GM21717 (cell line): ENCODE results near the gene TTC4.

Source experiments
- ATAC-seq: cut with Tn5 transposase; IDR thresholded peaks from one replicate; pipeline ENCODE4 v1.9.1; 2021; ENCODE audit warnings: mild to moderate bottlenecking, moderate library complexity; ENCODE audit not compliant: unreplicated experiment

The TTC4 gene

DNA sequence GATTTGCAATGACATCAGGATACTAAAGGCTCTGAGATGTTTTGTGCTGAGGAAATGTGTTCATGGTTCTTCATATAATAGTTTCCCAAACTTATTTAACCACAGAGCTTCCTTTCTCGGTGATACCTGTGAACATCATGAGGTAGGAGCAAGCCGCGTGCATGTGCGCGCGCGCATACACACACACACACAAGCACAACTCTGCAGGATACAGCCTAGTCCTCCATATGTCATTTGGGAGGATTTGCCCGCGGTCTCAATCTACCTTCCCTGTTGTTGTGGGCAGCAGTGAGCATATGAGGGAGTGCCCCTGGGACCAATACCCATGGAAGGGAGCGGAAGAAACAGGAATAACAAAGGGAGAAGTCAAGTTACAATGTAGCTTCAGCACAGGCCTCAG, 12.2 kb upstream of the TTC4 start:
- no peak for ATAC-seq

DNA sequence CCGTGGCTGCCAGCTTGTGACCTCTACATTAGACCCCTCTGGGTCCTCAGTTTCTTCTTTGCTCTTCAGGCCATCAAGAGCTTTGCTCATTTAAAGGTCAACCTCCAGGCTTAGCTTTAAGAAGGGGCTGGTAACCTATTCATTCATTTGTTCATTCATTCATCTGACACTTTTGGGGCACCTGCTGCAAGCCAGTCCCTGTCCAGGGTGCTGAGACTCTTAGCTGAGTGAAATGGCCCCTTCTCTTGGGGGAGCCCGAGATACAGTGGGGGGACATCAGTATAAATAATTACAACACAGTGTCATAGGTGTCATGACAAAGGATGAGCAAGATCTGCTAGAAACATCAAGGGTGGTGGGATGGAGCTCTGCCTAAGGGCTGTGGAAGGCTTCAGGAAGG, 10.5 kb upstream of the TTC4 start:
- no peak for ATAC-seq

DNA sequence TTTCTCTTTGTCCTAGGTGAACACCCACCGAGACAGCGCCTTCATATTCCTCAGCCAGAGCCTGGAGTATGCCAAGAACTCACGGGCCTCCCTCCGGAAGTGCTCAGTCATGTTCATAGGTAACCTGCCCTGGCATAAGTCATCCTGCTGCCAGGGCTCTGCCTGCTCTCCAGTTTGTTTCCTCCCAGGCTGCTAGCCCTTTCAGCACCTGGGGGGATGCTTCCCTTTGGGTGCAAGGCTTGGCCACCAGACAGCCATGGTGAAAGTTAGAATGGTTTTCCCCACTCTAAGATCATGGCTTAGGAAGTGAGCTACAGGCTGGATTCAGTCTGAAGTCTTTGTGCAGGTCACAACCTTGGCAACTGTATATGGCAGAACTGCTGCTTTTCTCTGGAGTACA, 9.2 kb upstream of the TTC4 start:
- no peak for ATAC-seq

DNA sequence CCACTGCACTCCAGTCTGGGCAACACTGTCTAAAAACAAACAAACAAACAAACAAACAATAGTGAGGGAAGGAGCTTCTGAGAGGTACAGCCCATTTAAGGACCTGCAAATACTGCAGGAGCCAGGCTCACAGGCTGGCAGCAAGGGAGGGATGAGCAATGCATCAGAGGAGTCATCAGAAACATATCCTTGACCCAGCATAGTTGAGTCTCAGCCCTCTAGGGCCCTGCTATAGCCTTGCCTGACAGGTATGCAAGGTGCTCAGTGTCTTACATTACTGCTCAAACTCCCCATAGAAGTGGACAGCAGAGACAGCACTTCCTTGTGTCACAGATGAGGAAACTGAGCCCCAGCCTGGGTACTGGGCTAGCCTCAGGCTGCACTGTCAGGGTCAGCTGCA, 7.3 kb upstream of the TTC4 start:
- no peak for ATAC-seq

DNA sequence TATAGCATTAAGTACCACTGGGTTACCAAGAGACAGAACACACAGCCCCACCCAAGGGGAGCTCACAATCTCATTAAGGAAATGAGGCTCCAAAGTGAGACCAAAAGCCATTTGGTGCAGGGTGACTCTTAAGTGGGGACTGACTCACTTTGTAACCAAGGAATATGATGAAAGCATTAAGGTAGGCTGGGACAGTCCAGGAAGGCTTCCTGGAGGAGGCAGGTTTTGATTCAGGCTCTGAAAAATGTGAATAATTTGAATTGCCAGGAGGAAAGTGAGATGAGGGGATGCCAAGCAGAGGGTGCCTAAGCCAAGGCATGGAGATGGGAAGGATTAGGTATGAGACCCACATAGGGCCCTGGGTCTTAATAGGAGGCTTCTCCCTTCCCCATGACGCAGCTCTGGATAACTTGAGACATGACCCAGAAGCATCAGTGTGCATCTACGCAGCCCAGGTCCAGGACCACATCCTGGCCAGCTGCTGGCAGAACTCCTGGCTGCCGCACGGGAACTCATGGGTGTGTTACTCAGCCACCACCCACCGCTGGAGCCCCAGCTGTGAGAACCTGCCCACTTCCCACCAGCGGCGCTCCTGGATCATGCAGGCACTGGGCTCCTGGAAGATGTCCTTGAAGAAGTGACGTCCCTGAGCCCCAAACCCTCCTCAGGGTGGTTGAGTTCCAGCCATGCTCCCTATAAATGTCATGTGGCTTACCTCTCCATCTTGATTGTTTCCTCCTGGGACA, 5.9 kb upstream of the TTC4 start:
- no peak for ATAC-seq

DNA sequence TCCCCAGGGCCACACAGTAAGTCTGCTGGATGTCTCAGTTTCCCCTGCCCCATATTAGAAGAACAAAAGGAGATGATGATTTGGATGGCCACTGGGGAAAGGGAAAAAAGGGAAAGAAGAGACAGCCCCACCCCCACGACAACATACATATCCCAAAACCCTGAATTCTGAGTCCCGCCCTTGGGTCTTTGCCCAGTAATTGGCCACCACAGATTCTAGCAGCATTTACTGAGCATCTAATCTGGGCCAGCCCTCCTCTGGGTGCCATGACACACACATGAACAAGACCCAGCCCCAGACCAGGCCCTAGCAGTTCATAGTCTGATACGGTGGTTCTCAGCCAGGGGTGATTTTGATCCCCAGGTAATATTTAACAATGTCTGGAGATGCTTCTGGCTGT, 5.2 kb upstream of the TTC4 start:
- ATAC-seq: no peak

DNA sequence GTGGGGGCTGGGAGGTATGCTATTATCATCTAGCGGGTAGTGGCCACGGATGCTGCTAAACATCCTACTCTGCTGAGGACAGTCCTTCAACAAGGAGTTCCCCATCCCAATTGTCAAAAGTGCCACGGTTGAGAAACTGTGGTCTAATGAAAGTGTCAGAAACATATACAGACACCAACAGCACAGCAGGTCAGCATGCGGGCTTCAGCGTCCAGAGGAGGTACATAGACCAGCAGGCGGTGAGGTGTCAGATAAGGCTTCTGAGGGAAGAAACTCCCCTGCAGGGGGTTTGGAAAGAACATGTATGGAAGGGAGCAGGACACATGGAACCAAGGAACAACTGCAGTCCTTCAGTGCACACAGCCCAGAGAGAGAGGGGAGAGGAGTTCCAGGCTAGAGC, 4.8 kb upstream of the TTC4 start:
- no peak for ATAC-seq

DNA sequence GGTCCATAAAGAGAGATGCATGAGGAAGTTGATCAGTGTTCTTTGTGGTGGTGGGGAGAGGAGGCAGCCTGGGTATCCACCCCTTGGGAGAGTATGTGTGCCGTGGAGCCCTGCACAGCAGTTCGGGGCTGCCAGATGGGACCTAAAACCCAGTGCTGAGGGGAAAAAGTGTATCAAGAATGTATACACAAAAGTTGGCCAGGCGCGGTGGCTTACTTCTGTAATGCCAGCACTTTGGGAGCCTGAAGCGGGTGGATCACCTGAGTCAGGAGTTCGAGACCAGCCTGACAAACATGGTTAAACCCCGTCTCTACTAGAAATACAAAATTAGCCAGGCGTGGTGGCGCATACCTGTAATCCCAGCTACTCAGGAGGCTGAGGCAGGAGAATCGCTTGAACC, 4.1 kb upstream of the TTC4 start:
- ATAC-seq: no peak

DNA sequence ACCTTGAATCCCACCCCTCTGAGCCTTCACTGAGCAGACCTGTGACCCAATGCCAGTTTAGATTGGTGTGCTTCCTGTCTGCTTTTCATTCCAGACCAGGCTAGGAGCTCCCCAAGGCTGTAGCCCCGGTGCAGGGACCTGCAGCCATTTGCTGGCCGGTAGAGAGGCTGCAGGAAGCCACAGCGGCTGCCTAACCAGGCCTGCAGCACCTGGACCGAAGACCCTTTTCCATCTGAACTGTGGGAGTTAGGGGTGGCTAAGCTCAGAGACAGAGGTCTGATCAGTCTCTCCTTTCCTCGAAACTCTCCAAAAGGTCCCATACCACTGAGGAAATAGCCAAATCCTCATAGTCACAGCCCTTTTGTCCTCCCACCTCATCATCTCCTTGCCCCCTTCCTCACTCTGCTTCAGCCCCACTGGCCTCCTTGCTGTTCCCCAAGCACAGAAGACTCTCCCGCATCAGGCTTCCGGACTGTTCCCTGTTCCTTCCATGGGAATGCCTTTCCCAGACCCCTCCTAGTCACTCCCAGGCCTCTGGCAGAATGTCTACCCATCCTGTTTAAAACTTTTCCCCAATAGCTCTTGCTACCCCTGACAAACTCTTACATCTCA, 674 bp upstream of the TTC4 start:
- ATAC-seq: no peak

DNA sequence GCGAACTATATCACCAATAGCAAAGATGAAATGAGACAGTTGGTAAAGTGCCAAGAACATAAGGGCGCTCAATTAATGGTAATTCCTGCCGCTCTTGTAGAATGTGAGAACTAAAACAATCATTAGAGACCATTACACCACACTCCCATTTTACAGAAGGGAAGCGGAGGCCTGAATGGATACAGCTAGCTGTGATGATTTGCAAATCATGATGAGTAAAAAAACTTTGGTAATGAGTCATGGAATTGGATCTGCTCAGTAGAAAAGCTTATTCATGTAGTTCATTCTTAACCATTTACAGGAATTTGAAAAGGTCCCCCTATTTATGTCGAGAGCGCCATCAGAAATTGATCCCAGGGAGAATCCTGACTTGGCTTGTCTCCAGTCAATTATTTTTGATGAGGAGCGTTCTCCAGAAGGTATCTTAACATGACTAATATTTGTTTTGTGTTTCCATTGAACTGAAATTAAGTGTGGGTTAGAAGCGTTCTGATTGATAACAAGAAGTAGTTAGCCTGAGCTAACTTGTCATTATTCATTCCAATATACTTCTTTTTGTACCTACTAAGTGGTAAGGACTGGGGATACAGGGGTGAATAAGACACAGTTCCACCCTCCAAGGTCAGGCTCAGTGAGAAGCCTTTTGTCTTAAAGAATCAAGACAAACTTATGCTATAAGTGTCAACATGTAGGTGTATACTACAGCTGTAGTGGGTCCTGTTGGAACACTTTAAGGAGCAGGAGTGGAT, 812 bp downstream of the TTC4 start:
- ATAC-seq: peak; percentile 8

DNA sequence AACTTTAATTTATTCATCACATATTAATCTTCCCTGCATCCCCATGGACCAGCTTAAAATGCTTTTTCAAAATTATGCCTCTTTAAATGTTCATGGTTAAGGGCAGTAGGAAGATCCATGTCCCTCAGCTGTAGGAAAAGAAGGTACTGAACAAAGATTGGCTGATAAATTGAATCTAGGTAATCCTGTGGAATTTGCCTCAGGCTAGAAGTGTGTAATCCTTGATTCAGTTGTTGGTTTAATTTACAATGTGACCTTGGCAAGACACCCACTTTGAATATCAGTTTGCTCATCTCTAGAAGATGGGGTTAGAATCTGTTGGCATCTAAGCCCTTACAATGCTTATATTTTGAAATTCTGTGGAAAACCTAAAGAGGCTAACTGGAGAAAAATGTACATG, 6.1 kb downstream of the TTC4 start:
- no peak for ATAC-seq

DNA sequence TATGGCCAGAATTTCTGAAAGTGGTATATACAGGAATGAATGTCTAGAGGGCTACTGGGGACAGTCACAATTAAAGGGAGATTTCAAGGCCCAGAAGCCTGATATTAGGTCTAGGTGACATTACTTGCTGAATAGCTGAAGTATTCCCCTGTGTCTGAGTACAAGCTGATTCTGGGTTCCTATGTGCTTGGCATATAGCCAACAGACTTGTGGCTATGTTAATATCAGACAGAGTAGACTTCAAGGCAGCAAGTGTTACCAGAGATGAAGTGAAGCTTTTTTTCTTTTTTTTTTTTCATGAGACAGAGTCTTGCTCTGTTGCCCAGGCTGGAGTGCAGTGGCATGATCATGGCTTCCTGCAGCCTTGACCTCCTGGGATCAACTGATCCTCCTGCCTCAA, 8.3 kb downstream of the TTC4 start:
- no peak for ATAC-seq

DNA sequence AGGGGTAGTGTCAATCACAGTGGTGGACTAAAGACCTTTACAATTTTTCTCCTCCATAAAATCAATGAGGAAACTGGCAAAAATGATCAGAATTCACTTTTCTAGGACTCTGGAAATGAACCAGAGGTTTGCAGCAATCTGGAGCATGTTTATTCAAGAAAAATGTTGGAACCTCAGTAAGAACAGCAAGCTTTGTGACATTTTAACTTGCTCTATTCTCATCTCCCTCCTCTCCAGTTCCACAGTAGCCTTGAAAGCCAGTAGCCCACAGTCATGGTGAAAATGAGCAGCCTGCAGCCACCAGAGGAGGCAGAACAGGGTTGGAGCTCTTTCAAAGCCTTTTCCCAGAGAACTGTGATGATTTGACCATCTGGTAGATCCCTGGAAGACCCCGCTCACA, 9.1 kb downstream of the TTC4 start:
- no peak for ATAC-seq

DNA sequence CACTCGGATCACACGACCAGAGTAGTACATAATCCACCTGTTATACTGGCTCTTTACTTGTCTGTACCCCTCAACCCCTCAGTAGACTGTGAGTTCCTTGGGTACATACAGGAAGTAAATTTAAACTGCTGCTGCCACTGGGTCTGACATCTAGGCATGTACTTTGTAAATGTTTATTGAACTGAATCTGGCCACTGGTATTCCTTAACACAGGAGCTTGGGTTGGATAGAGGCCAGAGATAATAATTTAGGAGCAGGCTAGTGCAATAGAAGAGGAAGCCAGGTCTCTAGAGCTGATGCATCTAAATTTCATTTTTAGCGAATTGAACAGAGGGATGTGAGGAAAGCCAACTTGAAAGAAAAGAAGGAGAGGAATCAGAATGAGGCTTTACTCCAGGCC, 12.4 kb downstream of the TTC4 start:
- no peak for ATAC-seq

DNA sequence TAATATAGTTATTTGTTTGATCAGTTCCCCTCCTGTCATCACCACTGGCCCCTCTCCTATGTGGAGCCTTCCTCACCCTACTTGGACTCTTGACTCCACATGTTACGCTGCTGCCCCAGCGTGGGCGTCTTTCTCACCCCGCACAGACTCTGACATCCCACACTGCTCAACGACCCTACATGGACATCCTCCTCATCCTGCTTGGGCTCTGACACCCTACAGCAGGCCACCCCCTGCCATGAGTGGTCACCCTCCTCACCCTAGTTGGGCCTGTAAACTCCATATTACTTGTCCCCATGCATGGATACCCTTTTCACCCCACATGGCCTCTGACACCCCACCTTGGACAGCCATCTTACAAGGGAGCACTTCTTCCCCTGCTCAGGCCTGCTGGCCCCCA, 21.0 kb downstream of the TTC4 start:
- no peak for ATAC-seq

DNA sequence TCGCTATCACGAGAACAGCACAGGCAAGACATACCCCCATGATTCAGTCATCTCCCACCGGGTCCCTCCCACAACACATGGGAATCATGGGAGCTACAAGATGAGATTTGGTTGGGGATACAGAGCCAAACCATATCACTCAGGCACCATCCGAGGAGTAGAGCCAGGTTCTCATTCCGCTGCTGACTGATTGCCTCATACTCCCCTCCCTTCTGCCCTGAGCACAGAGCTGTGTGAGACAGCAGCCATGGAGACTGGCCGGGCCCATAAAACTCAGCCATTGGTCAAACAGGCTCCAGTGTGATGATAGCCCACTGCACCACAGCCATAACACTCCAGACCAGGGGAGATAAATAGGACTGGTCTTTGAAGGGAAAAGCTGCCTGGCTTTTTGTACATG, 22.6 kb downstream of the TTC4 start:
- no peak for ATAC-seq

DNA sequence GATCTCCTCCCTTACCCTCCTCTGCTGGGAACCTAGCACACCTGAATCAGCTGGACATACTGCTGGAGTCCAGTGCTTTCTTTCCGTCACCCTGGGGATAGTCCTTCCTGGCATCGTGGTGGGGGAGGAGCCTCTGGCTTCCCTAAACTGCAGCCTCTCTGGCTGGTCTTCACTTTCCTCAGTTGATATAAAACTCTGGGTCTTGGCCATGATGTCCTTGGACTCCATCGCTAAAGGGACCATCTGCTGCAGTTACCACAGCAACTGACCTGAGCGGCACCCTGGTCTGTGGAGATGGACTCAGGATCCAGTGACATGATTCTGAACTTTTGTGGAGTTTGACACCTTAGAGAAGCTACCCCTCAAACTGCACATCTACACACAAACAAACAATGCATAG, 25.9 kb downstream of the TTC4 start:
- ATAC-seq: no peak

DNA sequence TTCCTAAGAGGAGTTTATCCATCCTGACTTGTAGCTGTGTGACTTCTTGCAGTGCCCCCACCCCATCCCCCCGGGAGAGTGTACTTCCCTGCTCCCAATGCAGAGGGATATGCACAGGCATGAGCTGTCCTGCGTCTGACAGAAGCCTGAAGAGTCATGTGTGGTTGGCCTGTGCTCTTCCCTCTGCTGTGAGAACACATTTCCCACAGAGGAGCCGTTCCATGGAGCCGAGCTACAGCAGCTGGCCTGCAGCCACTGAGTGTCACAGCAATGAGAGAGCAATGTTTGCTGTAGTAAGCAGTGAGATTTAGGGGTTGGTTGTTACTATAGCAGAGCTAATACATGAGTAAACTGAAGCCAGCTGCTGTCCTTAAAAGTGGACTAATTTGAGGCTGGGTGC, 26.6 kb downstream of the TTC4 start:
- no peak for ATAC-seq

DNA sequence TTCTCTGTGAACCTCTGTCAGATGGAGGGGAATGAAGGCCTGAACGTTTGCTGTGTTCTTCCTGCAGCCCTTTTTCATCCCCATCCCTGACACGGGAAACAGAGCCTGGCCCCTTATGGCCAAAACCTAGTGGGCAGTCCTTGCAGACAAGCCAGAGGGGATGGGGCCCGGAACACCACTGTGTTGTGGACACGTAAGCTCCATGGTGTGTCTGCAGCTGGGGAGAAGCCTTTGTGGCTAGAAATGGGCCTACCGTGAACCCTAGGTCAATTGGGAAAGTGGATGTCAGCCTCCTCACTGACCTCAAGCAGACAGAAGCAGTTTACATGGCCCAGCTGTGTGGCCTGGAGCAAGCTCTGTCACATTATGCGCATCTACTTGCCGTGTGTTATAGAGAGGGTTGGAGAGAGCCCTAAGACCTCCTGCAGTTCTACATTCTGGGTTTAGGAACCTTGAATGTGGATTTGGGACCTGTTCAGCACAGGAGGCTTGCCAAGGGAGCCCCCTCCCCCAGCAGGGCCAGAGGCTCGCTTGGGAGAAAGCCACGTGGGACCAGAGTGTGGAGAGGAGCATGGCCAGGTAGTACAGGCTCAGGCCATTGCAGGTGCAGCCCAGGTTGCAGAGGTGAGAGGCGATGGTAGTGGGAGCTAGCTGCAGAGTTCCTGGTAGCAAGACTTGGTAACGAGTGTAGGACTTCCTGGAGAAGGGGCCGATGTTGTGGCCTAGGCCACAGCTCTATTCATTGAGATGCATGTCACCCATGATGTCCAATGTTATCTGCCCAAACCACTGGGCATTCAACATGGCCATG, 28.0 kb downstream of the TTC4 start:
- ATAC-seq: no peak

DNA sequence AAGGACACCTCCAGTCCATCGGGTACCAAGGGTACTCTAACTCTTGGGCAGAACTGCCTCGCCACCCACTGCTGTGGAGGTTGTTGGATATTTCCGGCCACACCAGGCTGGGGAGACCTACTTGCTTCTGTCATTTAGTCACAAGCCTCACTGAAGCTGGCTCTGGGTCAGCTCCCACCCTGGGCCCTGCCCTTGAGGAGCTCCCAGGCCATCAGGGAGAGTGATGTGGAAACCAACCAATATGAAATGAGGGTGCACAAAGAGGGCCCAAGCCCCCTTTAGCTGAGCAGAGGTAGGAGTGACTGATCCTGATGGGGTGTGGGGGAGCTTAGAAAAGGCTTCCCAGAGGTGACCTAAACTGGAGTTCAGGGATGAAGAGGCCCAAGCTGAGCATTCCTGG, 29.0 kb downstream of the TTC4 start:
- ATAC-seq: no peak

DNA sequence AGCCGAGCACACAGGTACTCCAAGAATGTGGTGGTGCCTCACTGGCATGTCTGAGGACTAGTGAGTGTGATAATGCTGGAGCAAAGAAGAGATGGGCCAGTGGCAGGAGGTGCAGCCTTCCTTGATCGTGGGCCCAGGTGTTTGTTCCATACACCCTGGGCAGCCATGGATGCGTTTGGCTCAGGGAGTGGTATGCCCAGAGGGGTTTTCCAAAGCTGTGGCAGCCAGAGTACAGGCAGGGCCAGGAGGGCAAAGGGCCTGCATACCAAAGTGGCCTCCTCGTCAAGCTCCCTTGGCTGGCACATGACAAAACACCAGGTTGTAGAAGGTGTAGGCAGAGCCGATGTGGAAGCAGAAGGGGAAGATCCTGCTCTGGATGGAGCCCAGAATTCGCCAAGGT, 29.6 kb downstream of the TTC4 start:
- ATAC-seq: no peak

DNA sequence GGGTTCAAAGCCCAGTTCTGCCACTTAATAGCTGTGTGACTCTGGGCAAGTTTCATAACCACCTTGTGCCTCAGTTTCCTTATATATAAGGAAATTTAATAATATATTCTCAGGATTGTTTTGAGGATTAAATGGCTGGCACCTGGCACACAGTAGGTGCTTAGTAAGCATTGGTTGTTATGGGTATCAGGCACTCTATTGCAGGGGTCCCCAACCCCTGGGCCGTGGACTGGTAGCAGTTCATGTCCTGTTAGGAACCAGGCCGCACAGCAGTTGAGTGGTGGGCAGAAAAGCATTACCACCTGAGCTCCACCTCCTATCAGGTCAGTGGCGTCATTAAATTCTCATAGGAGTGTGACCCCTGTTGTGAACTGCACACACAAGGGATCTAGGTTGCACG, 30.2 kb downstream of the TTC4 start:
- no peak for ATAC-seq
